GM12878 (cell line): Measurements from ENCODE around the gene PCK2. TPM values are rescaled to one million over a fixed set of nuclear protein-coding genes. Genes with fewer than 3 reads are reported as not detected.

Experiments
- CBX3 ChIP-seq: fragments of 200-600 bp; sonication (generic); IDR thresholded peaks from 2 replicates; pipeline ENCODE4 v1.6.1; 2016; ENCODE audit warnings: low read depth, borderline replicate concordance
- CREM ChIP-seq: IDR thresholded peaks from 2 replicates; pipeline ENCODE4 v1.6.1; 2014; ENCODE audit warnings: antibody characterized with exemption, low read depth
- DPF2 ChIP-seq: fragments of 450-650 bp; IDR thresholded peaks from 2 replicates; pipeline ENCODE4 v1.6.1; 2017; ENCODE audit warnings: mild to moderate bottlenecking
- EZH2 ChIP-seq: IDR thresholded peaks from 2 replicates; pipeline ENCODE4 v1.6.1; 2012; ENCODE audit warnings: low read depth, mild to moderate bottlenecking, control low read depth, inconsistent platforms, low read length, borderline replicate concordance; ENCODE audit not compliant: control insufficient read depth
- HCFC1 ChIP-seq: fragments of 150-350 bp; IDR thresholded peaks from 2 replicates; pipeline ENCODE4 v1.6.1; 2014; ENCODE audit warnings: low read length
- MTA3 ChIP-seq: IDR thresholded peaks from 2 replicates; pipeline ENCODE4 v1.6.1; 2012; ENCODE audit warnings: low read length, inconsistent platforms, borderline replicate concordance
- NBN ChIP-seq: fragments of 450-650 bp; IDR thresholded peaks from 2 replicates; pipeline ENCODE4 v1.6.1; 2016
- NFYB ChIP-seq: IDR thresholded peaks from 2 replicates; pipeline ENCODE4 v1.6.1; 2011; ENCODE audit warnings: low read depth, mild to moderate bottlenecking, low read length, improper control_type of control experiment, moderate library complexity; ENCODE audit not compliant: insufficient read depth
- NKRF ChIP-seq: fragments of 450-650 bp; conservative IDR thresholded peaks from 2 replicates; pipeline ENCODE4 v1.6.1; 2017; ENCODE audit warnings: mild to moderate bottlenecking, moderate library complexity
- PAX5 ChIP-seq: IDR thresholded peaks from 2 replicates; pipeline ENCODE4 v1.6.1; 2011; ENCODE audit warnings: low read depth, low read length, borderline replicate concordance
- POLR2A ChIP-seq: IDR thresholded peaks from 2 replicates; pipeline ENCODE4 v1.6.1; 2011; ENCODE audit warnings: low read depth, mild to moderate bottlenecking, low read length
- POU2F2 ChIP-seq: IDR thresholded peaks from 3 replicates; pipeline ENCODE4 v1.6.1; 2011; ENCODE audit warnings: low read depth, mild to moderate bottlenecking, low read length, borderline replicate concordance
- RCOR1 ChIP-seq: conservative IDR thresholded peaks from 2 replicates; pipeline ENCODE4 v1.6.1; 2012; ENCODE audit warnings: low read depth, low read length, improper control_type of control experiment
- SIN3A ChIP-seq: IDR thresholded peaks from 2 replicates; pipeline ENCODE4 v1.6.1; 2012; ENCODE audit warnings: low read depth, low read length, improper control_type of control experiment
- SREBF1 ChIP-seq: IDR thresholded peaks from 2 replicates; pipeline ENCODE4 v1.6.1; 2012; ENCODE audit warnings: mild to moderate bottlenecking, low read length
- TBL1XR1 ChIP-seq: IDR thresholded peaks from 2 replicates; pipeline ENCODE4 v1.6.1; 2012; ENCODE audit warnings: low read depth, low read length, improper control_type of control experiment
- USF2 ChIP-seq: IDR thresholded peaks from 2 replicates; pipeline ENCODE4 v1.6.1; 2011; ENCODE audit warnings: low read depth, low read length, improper control_type of control experiment, borderline replicate concordance
- ZBTB40 ChIP-seq: fragments of 450-650 bp; IDR thresholded peaks from 2 replicates; pipeline ENCODE4 v1.6.1; 2016; ENCODE audit warnings: mild to moderate bottlenecking, moderate library complexity, borderline replicate concordance
- ZNF274 ChIP-seq: IDR thresholded peaks from one replicate; pipeline ENCODE4 v1.8.0; 2011; ENCODE audit not compliant: insufficient read length, insufficient read depth
- polyA plus RNA-seq, 11 experiments: library from polyadenylated mRNA; depleted of rRNA in 4 of 11; unstranded in 6 of 11; stranded (reverse) in 5 of 11; fragments of >200 nt; fragmentation: Nextera tagmentation in 4 of 11; fragmentation: Illumina TruSeq in 1 of 11; extraction: Ambion mirVana in 4 of 11; extraction: Trizol in 1 of 11; gene quantifications; 1 replicate in 1 of 11; 2 replicates in 10 of 11; pipeline versions ENCODE4 v1.2.1 to v1.2.3, GENCODE V29; 2011 to 2016; ENCODE audit warnings: inconsistent platforms in 2 of 11, missing spikeins in 2 of 11, low read depth in 1 of 11
- total RNA-seq, 4 experiments: library from RNA; depleted of rRNA in 3 of 4; stranded (reverse); fragments of >200 nt in 3 of 4; fragmentation: Illumina TruSeq in 1 of 4; extraction: Trizol in 1 of 4; gene quantifications; 2 replicates each; pipeline versions ENCODE4 v1.2.1 to v1.2.3, GENCODE V29; 2013 to 2021
- TF ChIP-seq, protein P1 (sequence below): IDR thresholded peaks from 2 replicates; pipeline ENCODE4 v1.6.1; 2012; ENCODE audit warnings: low read depth, low read length, improper control_type of control experiment

Gene PCK2
- total and polyA plus RNA-seq, 10 of the 15 experiments (the other 5 are each of a cell fraction or from before 2014, with no cell fraction given): 6.6 to 110 (median 44.6) TPM

- TF ChIP-seq, protein P1, sequence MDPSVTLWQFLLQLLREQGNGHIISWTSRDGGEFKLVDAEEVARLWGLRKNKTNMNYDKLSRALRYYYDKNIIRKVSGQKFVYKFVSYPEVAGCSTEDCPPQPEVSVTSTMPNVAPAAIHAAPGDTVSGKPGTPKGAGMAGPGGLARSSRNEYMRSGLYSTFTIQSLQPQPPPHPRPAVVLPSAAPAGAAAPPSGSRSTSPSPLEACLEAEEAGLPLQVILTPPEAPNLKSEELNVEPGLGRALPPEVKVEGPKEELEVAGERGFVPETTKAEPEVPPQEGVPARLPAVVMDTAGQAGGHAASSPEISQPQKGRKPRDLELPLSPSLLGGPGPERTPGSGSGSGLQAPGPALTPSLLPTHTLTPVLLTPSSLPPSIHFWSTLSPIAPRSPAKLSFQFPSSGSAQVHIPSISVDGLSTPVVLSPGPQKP: no peak
- no peak for TF ChIP-seq USF2
- TF ChIP-seq ZBTB40: no peak
- TF ChIP-seq MTA3: no peak; the same call in 1 of the 2 replicates
- TF ChIP-seq CBX3: no peak
- TF ChIP-seq PAX5: 0 out of 2 replicates have a peak, but pooled peaks have one; percentile 19
- TF ChIP-seq POLR2A: peak; percentile 91
- no peak for TF ChIP-seq SREBF1
- peak; percentile 60; the same call in 1 of the 2 replicates for TF ChIP-seq NFYB
- no peak for TF ChIP-seq ZNF274
- TF ChIP-seq TBL1XR1: no peak
- TF ChIP-seq CREM: no peak
- TF ChIP-seq NKRF: peak; percentile 78
- TF ChIP-seq POU2F2: no peak
- TF ChIP-seq DPF2: peak; percentile 80; the same call in 1 of the 2 replicates
- TF ChIP-seq NBN: 0 out of 2 replicates have a peak, but pooled peaks have one; percentile 40
- TF ChIP-seq RCOR1: no peak
- TF ChIP-seq SIN3A: no peak
- TF ChIP-seq EZH2: no peak
- no peak for TF ChIP-seq HCFC1
These were observed at the start of gene PCK2 (continued) for GRCh38 chr14:24093901-24094840.
